ENCODE measurements around the gene NLRC5.

Gene NLRC5

GRCh38 chr16:56997264-56997663 lies 7.9 kb downstream of the NLRC5 start:
- TF ChIP-seq ESRRG (CRISPR knock-in tag; IDR thresholded peaks at IDR 0.05), result no peak
- no peak for TF ChIP-seq RARB (CRISPR knock-in tag; IDR thresholded peaks at IDR 0.05)
- TF ChIP-seq ZC3H10 (CRISPR knock-in tag; IDR thresholded peaks at IDR 0.05), result no peak
- TF ChIP-seq ZNF565 (CRISPR knock-in tag; conservative IDR thresholded peaks at IDR 0.05; ENCODE audit: low read depth), result no peak
- TF ChIP-seq CSDC2 (CRISPR knock-in tag; IDR thresholded peaks at IDR 0.05), result no peak
- no peak for TF ChIP-seq CREB5 (CRISPR knock-in tag; IDR thresholded peaks at IDR 0.05; ENCODE audit: low read depth)

GRCh38 chr16:56997931-56998330 lies 8.6 kb downstream of the NLRC5 start:
- no peak for ATAC-seq
- no peak for TF ChIP-seq PPARA (CRISPR knock-in tag; IDR thresholded peaks at IDR 0.05; ENCODE audit: borderline replicate concordance)
- no peak for TF ChIP-seq ZFP3 (CRISPR knock-in tag; IDR thresholded peaks at IDR 0.05)

More at GRCh38 chr16:56997264-56997663, 7.9 kb downstream of the NLRC5 start:
- no peak for ATAC-seq

- TF ChIP-seq ISL1 (CRISPR knock-in tag; IDR thresholded peaks at IDR 0.05) (no peak), PATZ1 (CRISPR knock-in tag; IDR thresholded peaks at IDR 0.05; ENCODE audit: borderline replicate concordance) (no peak)
- no peak for ATAC-seq
These were observed 9.0 kb downstream of the NLRC5 start for GRCh38 chr16:56998352-56998751.

- no peak for ATAC-seq
- TF ChIP-seq CSDC2 (CRISPR knock-in tag; IDR thresholded peaks at IDR 0.05) (no peak), GLIS3 (CRISPR knock-in tag; IDR thresholded peaks at IDR 0.05) (no peak), POU6F1 (CRISPR knock-in tag; IDR thresholded peaks at IDR 0.05; ENCODE audit: borderline replicate concordance, low read depth) (no peak), ZNF70 (CRISPR knock-in tag; IDR thresholded peaks at IDR 0.05) (no peak)
These were observed 9.5 kb downstream of the NLRC5 start for GRCh38 chr16:56998861-56999260.

- TF ChIP-seq OSR1 (CRISPR knock-in tag; IDR thresholded peaks at IDR 0.05) (no peak), GLIS3 (CRISPR knock-in tag; IDR thresholded peaks at IDR 0.05) (no peak), ZFP3 (CRISPR knock-in tag; IDR thresholded peaks at IDR 0.05) (no peak), TSHZ2 (CRISPR knock-in tag; IDR thresholded peaks at IDR 0.05) (no peak), POU6F1 (CRISPR knock-in tag; IDR thresholded peaks at IDR 0.05; ENCODE audit: borderline replicate concordance, low read depth) (no peak), SNAI2 (CRISPR knock-in tag; IDR thresholded peaks at IDR 0.05) (no peak), ARNTL (CRISPR knock-in tag; IDR thresholded peaks at IDR 0.05; ENCODE audit: borderline replicate concordance, low read depth) (no peak), ZNF565 (CRISPR knock-in tag; conservative IDR thresholded peaks at IDR 0.05; ENCODE audit: low read depth) (no peak), PPARA (CRISPR knock-in tag; IDR thresholded peaks at IDR 0.05; ENCODE audit: borderline replicate concordance) (no peak), TCF4 (CRISPR knock-in tag; IDR thresholded peaks at IDR 0.05; ENCODE audit: borderline replicate concordance) (no peak), CREB5 (CRISPR knock-in tag; IDR thresholded peaks at IDR 0.05; ENCODE audit: low read depth) (no peak), ZNF8 (CRISPR knock-in tag; IDR thresholded peaks at IDR 0.05) (no peak)
- ATAC-seq, result no peak; the same call in 2 of the 3 replicates
These were observed 10.3 kb downstream of the NLRC5 start for GRCh38 chr16:56999409-57000270.

Data from SK-N-SH treated with all-trans-retinoic acid at 6 μM for 48 hours (cell line).